ENCODE measurements around the gene TBC1D20.
"Not testable (repeated sequence)": the region's sequence is repeated elsewhere in the genome, so short reads cannot be mapped to it uniquely, and the experiment has no call there.

Gene TBC1D20

GRCh38 chr20:475463-476357 lies 13.4 kb upstream of the TBC1D20 start:
- DNase-seq (ENCODE audit: low spot score), result no peak

DNA sequence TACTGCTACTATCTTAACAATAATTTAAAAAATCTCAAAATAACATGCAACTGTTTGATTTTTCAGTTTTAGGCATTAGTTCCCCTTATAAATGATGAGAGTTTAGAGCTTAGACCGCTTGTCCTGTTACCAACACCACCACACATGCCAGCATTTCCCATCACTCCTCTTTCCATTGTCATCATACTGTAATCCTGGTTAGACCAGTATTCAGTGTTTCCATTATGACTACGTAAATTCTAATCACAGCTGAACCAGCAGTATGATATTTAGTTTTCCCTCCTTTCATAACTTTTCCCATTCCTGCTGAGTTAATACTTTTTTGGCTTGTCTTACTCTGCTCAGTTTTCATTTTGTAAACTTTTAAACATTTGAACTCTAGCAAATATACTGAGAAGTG lies 12.2 kb upstream of the TBC1D20 start:
- no peak for DNase-seq (ENCODE audit: low spot score)

- no peak for DNase-seq (ENCODE audit: low spot score)
Observed at GRCh38 chr20:472889-473292, 10.6 kb upstream of the TBC1D20 start.

GRCh38 chr20:472137-472846 lies 10.0 kb upstream of the TBC1D20 start:
- DNase-seq (ENCODE audit: low spot score), result no peak

- no peak for DNase-seq (ENCODE audit: low spot score)
Observed at GRCh38 chr20:469746-470490, 7.6 kb upstream of the TBC1D20 start.

DNA sequence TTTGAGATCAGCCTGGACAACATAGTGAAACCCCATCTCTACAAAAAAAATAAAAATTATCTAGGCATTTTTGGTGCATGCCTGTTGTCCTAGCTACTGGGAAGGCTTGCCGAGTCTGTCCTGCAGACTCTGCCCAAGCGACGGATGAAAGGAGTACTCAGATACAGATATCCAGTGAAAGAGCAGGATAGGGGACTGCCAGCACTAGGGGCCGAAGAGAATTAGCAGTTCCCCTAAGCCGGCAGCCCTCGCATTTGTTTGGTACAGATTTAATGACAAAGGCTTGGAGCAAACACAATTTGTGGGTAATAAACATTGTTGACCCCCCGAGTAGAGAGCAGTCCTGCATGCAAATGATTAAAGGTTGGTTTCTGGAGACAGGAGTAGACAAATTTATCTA lies 5.4 kb upstream of the TBC1D20 start:
- DNase-seq (ENCODE audit: low spot score), result no peak

DNA sequence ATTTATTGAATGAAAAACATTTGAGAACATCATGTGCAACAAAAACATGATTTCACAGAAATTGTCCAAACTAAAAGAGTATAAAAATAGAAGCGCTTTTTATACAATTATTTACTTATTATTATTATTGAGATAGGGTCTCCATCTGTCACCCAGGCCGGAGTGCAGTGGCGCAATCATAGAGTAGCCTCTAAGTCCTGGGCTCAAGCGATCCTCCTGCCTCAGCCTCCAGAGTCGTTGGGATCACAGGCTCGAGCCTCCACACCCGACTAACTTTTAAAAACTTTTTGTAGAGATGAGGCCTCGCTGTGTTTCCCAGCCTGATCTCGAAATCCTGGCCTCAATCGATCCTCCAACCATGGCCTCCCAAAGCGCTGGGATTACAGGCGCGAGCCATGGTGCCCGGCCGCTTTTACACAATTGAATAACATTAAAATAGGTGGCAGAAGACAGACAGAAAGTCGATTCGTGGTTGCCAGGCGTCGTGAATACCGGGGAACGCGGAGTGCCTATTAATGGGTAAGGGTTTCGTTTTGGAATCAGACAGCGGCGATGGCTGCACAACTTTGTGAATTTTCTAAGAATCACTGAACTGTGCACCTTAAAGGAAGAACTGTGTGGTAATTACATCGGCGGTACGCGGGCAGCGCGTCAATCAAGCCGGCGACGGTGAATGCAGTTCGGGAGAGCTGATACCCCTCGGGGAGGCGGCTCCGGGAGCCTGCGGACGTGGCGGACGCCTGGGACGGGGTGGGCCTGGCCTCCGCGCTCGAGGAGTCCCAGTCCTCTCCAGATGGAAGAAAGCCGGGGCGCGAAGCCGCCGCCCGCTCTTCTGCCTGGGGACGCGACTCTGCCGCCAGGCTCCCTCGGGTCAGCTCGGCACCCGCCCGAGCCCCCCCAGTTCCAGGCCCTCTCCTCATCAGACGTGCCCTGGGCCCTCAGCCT lies 807 bp downstream of the TBC1D20 start:
- peak; percentile 11 for DNase-seq (ENCODE audit: low spot score)

GRCh38 chr20:460707-461106 lies 1.6 kb downstream of the TBC1D20 start:
- DNase-seq (ENCODE audit: low spot score), result no peak

GRCh38 chr20:460180-460579 lies 2.2 kb downstream of the TBC1D20 start:
- DNase-seq (ENCODE audit: low spot score), result no peak

DNA sequence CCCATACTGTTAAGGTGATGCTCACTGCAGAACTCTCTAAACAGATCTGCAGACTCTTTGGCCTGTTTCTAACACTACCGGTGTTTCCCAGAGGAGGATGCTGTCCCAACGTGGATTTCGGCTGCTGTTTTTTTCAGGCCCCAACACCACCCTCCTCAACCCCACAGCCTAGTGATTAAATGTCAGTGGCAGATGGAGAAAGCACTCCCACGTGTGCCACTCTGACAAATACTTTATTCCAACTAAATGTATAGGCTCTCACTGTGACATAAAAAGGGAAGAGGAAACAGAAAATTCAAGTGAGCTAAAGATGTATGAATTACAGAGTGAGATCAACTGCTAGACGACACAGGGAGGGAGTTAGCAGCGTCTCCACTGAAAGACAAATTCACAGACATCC lies 3.6 kb downstream of the TBC1D20 start:
- no peak for DNase-seq (ENCODE audit: low spot score)

DNA sequence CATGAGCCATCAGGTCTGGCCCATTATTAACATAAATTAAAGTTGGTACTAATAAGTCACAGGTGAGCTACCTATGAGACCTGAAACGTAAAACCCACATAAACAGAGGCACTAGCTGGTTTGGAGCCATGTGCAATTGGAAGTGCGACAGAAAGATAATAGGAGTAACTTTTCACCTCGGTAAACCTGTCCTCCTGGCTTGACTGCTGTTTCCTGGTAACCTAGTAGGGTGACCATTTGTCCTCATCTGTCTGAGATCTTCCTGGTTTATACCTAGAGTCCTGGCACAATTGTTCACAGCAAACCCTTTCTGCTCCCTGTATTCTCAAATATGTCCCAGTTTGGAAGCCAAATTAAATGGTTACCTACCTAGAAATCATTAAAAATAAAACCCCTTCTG lies 7.4 kb downstream of the TBC1D20 start:
- no peak for DNase-seq (ENCODE audit: low spot score)

- DNase-seq (ENCODE audit: low spot score), result not testable (repeated sequence)
Observed at GRCh38 chr20:452021-452420, 10.3 kb downstream of the TBC1D20 start.

DNA sequence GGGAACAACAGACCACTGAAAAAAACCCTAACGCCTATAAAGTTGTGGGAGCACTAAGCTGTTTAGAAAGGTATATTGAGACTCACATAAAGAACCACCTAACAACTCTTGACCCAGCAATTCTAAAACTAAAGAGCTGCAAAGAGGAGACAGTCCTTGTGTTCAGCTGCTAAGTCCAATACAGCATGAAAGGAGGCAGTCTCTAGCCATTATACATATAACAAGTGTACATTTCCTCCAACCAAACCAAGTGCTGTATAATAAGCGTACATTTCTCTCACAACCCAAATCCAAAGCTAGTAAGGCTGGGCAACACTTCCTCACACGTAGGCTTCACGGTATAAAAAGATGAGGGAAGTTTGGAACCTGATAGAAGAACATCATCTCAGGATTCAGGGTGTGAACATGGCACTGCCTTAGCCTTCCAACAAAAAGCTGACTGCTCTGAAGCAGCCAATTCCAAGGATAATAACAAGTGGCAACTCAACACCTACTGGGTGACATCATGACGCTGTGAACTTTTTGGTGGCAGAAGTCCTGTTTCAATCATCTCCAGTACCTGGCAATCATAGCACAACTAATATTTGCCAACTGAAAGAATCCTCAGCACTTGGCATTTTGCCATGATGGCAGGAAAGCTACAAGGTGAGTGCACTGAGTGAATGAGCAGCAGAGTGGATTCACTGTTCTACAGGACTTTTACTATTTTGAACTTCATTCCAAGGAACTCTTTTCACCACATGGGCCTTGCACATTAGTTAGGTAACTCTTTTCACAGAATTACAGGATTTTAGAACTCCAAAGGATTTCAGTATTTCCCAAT lies 16.6 kb downstream of the TBC1D20 start:
- DNase-seq (ENCODE audit: low spot score), result no peak

GRCh38 chr20:444862-445426 lies 17.4 kb downstream of the TBC1D20 start:
- no peak for DNase-seq (ENCODE audit: low spot score)

DNA sequence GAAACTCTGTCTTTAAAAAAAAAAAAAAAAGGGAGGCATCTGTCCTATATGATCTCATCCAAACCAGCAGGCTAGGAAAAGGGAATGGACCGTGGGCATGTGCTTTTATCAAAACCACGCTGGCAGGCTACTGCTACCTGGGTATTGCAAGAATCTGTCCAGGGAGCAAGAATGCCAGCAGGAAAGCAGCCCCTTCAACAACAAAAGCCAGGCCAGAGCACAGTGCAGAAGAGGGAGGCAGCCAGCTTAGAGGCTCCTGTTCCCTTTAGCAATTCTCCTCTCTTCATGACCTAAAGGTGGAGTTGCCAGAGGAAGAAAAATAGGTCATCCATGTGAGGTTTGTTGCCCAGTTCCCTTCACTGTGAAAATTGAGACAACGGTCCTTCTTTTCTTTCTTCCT lies 18.2 kb downstream of the TBC1D20 start:
- DNase-seq (ENCODE audit: low spot score), result no peak

DNA sequence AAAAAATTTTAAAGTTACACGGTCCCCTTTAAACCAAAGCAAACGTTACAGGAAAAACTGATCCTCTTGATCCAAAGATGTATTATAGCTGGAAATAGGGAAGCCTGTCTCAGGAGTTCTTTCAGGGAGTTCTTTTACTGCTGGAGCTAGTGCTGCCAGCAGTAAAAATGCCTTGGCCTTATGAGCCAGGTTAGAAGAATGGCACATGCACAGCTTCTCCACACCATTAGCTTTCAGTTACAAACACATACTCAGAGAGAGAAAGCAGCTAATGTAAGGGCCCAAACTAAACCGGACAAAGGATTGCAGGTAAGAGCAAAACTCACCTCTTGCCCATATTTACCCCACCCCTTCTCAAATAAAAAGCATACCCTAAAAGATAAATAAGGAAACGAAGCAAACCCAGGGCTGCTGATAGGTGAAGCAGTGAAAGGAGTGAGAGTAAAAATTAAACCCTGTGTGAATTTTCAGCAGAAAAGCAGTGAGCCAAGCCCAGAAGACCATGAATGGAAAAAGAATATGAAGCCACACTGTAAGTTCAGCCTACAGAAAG lies 19.0 kb downstream of the TBC1D20 start:
- no peak for DNase-seq (ENCODE audit: low spot score)

DNA sequence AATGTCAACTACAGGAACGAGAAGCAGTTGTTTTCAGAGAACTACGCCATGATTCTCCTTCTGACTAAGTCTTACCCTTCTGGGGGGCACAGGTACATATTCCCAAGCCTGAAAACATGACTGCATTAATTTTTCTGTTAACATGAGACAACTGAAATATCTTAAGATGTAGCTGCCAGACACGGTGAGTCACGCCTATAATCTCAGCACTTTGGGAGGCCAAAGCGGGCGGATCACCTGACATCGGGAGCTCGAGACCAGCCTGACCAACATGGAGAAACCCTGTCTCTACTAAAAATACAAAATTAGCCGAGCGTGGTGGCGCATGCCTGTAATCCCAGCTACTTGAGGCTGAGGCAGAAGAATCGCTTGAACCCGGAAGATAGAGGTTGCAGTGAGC lies 21.7 kb downstream of the TBC1D20 start:
- no peak for DNase-seq (ENCODE audit: low spot score)

DNA sequence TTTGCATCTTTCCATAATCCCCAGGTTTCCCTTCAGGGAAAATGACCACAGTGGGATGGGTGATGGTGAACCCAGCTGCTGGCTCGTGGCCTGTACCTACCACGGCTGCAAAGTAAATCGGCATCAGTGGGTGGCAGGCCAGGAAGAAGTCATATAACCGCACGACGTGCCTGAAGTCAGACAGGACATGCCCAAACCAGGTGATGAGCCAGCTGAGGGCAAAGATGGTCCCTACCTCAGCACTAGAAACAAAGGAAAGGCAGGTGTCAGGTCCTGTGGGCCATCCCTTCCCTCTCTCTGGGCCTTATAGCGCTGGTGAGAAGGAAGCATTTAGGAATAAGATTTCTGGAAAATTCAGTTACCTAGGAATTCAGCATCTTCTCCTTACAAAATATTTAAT lies 22.2 kb downstream of the TBC1D20 start:
- DNase-seq (ENCODE audit: low spot score), result no peak

GRCh38 chr20:438571-439469 lies 23.5 kb downstream of the TBC1D20 start:
- DNase-seq (ENCODE audit: low spot score), result no peak
